GM18505 (cell line): ENCODE data around the gene TRAM2.

ENCODE experiments used
- ATAC-seq: cut with Tn5 transposase; IDR thresholded peaks from one replicate; pipeline ENCODE4 v1.9.1; 2021; ENCODE audit not compliant: unreplicated experiment
- POLR2A ChIP-seq: IDR thresholded peaks from 4 replicates; pipeline ENCODE4 v1.6.1; 2011; ENCODE audit warnings: borderline replicate concordance; ENCODE audit not compliant: insufficient read depth, insufficient read length; ENCODE audit errors: extremely low read depth

TRAM2 gene

DNA sequence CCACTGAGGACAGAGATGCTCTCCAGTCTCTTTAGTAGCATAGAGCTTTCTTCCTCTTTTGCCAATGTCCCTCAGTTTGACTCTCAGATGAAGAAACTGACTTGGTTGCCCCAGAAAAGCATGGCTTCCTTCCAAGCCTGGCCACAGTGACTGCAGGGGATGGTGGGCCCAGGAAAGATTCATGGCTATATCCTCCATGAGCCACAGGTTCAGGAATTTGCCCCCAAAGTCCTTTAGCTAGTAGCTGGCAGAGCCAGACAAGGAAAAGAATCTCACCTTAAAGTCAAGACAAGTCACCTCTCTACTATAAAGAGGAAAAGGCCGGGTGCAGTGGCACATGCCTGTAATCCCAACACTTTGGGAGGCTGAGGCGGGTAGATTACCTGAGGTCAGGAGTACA lies 43.4 kb downstream of the TRAM2 start:
- no peak for TF ChIP-seq POLR2A
- ATAC-seq: no peak

DNA sequence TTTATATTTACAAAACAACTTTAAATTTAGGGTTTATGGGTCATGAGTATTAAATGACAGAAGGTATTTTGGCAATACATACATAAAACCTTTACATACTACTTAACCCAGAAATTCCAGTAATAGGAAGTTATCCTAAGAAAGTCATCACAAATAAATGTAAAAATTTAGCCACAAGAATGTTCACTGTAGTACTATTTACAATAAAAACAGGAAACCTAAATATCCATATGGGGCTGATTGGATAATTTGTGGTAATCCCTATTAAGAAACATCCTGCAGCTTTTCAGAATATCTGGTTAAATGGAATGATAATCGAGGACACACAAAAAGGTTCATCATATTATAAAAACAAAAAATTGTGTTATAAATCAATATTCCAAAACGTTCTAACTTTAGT lies 44.4 kb downstream of the TRAM2 start:
- no peak for ATAC-seq
- no peak for TF ChIP-seq POLR2A

DNA sequence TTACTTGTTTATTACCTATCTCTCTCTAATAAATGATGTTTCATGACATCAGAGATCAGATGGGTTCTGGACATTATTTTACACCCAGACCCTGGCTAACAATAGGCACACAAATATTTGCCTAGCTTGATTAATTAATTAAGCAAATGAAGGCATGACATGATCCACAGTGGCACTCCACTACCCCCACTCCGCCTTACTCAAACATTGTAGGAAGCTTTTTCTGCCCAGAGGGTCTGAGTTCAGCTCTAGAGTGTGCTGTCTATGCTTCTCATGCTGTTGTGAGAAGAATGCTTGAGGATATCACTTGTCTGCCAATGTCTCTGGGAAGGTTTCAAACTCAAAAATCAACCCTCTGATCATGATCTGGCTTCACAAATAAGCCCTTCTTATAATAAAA lies 45.0 kb downstream of the TRAM2 start:
- no peak for ATAC-seq
- TF ChIP-seq POLR2A: no peak

GRCh38 chr6:52531396-52531795 lies 45.5 kb downstream of the TRAM2 start:
- ATAC-seq: no peak
- TF ChIP-seq POLR2A: no peak

DNA sequence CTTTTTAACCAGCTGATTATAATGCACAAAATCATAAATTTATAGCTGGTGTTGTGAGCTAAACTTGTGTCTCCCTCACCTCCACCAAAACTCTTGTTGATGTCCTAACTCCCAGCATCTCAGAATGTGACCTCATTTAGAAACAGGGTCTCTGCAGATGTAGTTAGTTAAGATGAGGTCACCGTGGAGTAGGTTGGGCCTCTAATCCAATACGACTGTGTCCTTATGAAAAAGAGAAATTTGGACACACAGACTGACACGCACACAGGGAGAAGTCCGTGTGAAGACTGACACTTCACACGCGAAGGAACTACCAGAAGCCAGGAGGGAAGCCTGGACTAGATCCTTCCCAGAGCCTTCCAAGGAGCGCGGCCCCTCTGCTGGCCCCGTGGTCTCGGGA lies 46.5 kb downstream of the TRAM2 start:
- no peak for TF ChIP-seq POLR2A
- ATAC-seq: no peak

DNA sequence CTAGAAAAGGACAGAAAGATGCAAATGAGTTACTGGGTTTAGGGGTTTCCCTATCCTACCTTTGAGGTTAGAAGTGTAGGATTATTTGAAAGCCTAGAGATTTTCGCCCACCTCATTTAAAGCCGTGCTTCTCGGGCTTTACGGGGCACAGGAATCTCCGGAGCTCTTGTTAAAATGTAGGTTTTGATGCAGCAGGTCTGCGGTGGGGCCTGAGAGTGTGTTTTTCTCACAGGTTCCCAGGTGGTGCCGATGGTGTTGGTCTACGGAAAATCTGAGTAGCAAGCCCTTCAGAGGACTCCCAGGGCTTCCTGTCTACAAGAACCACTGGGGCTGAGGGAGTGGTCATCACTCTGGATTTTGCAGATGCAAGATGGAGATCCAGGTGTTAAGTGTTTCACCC lies 47.5 kb downstream of the TRAM2 start:
- no peak for ATAC-seq
- no peak for TF ChIP-seq POLR2A

DNA sequence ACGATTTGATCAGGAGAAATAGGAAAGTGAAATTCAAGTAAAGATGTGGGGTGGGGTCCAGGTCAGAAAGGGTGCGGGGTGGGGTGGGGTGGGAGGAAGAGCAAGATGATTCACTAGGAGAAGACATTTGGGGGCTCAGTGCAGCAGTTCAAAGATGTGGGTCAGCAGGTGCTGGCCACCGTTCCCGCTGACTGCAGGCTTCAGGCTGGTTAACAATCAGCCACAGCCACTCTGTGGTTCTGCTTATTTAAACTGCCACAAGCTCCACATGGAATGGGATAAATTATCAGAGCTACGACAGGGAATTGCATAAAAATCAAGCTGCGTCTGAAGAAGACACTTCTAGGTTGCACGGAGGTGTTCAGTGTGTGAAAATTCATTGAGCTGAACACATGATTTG lies 49.4 kb downstream of the TRAM2 start:
- no peak for ATAC-seq
- TF ChIP-seq POLR2A: no peak

- TF ChIP-seq POLR2A: no peak
- ATAC-seq: no peak
Observed at GRCh38 chr6:52526634-52527033, 50.2 kb downstream of the TRAM2 start.

DNA sequence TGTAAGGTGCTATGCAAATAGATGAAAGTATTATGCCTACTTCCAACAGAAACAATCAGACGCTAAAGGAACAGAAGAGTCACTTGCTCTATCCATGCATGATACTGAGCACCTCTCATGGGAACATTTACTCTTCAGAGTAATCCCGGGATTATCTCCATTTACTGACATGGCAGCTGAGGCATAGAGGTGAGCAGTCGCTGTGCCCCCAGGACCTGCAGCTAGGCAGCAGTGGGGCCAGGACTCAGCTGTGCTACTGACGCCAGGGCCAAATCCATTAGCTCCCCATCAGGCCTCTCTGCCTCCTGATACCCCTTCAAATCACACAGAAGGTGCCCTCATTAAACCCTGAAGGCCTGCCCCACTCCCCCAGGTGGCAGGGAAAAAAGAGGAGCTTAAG lies 51.9 kb downstream of the TRAM2 start:
- no peak for ATAC-seq
- TF ChIP-seq POLR2A: no peak

DNA sequence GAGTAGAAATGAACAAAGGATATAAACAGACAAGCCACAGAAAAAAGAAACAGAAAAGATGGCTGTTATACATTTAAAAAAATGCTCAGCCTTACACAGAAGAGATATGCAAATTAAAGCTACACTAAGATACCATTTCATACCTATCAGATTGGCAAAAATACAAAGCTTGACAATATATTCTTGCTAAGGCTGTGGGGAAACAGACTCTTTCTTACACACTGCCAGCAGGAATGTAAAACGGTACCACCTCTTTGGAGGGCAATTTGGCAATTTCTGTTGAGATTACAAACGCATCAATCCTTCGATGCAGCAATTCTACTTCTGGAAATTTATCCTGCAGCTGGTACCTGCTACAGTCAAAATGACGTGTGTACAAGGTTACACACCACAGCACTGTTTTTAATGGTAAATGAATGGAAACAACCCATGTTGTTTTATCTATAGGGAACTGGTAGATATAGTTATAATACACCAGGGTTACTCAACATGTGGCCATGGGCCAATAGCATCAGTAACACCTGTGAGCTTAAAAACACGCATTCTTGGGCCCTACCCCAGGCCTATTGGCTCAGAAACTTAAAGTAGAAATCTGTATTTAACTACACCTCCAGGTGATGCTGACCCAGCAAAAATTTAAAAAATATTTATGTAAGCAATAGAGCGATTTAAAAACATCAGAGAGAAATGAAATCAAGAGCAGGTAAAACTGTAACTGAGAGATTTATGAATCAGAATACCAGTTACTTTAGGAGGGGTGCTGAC lies 53.3 kb downstream of the TRAM2 start:
- no peak for ATAC-seq
- TF ChIP-seq POLR2A: no peak

- no peak for ATAC-seq
Observed at GRCh38 chr6:52522655-52523054, 54.2 kb downstream of the TRAM2 start.

GRCh38 chr6:52522151-52522626 lies 54.7 kb downstream of the TRAM2 start:
- no peak for ATAC-seq
- no peak for TF ChIP-seq POLR2A

More at GRCh38 chr6:52522655-52523054, 54.2 kb downstream of the TRAM2 start:
- no peak for TF ChIP-seq POLR2A

GRCh38 chr6:52519618-52520017 lies 57.2 kb downstream of the TRAM2 start:
- no peak for ATAC-seq
- TF ChIP-seq POLR2A: no peak

- no peak for ATAC-seq
- no peak for TF ChIP-seq POLR2A
Observed at GRCh38 chr6:52518279-52518945, 58.4 kb downstream of the TRAM2 start.
